GM12878 (cell line): ENCODE results near the gene RAB11A.

Experiments
- CTCF ChIP-seq, 3 experiments: IDR thresholded peaks in 2 of 3; conservative IDR thresholded peaks in 1 of 3; 2 replicates each; pipeline ENCODE4 v1.5.1; 2011; ENCODE audit warnings: low read depth in 3 of 3, low read length in 3 of 3, mild to moderate bottlenecking in 3 of 3, control low read depth in 2 of 3, moderate library complexity in 2 of 3, inconsistent platforms in 1 of 3, mixed read lengths in 1 of 3; ENCODE audit not compliant: control insufficient read depth in 2 of 3, insufficient read depth in 1 of 3; ENCODE audit errors: extremely low read depth in 1 of 3
- RCOR1 ChIP-seq: conservative IDR thresholded peaks from 2 replicates; pipeline ENCODE4 v1.6.1; 2012; ENCODE audit warnings: low read depth, low read length, improper control_type of control experiment
- RELA ChIP-seq: fragments of 450-650 bp; IDR thresholded peaks from 2 replicates; pipeline ENCODE4 v1.8.0; 2014; ENCODE audit warnings: borderline replicate concordance; ENCODE audit not compliant: partially characterized antibody

- TF ChIP-seq CTCF (IDR thresholded peaks at IDR 0.05 in 2 of 3, conservative IDR thresholded peaks at IDR 0.05 in 1 of 3; ENCODE audit: control insufficient read depth in 2 of 3, extremely low read depth in 1 of 3, insufficient read depth in 1 of 3, low read depth in 3 of 3, low read length in 3 of 3) (no peak), RCOR1 (no peak), RELA (no peak)
Measured at GRCh38 chr15:65845826-65846519, 23.3 kb upstream of the RAB11A start.
